Upper lobe of left lung (tissue), 4 donors: Measurements from ENCODE around the gene TRA2A.

ENCODE experiments used
- POLR2A ChIP-seq, 4 donors: fragments of 450-650 bp; IDR thresholded peaks; one replicate each; pipeline ENCODE4 v1.5.1; 2016 to 2017; ENCODE audit warnings: antibody characterized with exemption in 4 of 4, mild to moderate bottlenecking in 2 of 4
- POLR2AphosphoS5 ChIP-seq, 2 donors: sonication (generic); formaldehyde crosslinking; IDR thresholded peaks; one replicate each; pipeline ENCODE4 v1.5.1; 2017; ENCODE audit warnings: antibody characterized with exemption in 2 of 2
- TF ChIP-seq, protein P1 (sequence below), 6 experiments: fragments of 450-650 bp in 4 of 6; fragments of 200-600 bp in 2 of 6; sonication (generic) in 2 of 6; IDR thresholded peaks; one replicate each; pipeline ENCODE4 v1.5.1; 2016 to 2019; ENCODE audit warnings: antibody characterized with exemption in 6 of 6

DNA sequence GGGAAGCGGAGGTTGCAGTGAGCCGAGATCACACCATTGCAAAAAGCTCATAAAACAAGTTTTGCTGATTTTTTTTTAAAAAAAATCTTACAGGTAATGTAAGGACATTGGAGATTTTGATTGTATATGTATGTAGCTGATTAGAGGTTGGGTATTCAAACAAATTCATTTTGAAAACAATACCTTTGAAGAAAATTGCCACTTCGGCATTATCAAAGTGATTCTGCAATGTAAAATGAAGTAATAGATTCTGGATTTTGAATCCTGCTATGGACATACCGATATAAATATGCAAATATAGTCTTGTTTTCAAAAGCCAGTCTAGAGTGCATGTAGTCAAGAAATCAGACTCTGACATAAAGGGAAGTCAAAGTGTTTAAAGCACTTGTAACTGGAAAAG, 49.1 kb downstream of the TRA2A start:
- TF ChIP-seq POLR2AphosphoS5 (IDR thresholded peaks at IDR 0.05) (no peak), POLR2A (IDR thresholded peaks at IDR 0.05) (no peak)
- TF ChIP-seq, protein P1, sequence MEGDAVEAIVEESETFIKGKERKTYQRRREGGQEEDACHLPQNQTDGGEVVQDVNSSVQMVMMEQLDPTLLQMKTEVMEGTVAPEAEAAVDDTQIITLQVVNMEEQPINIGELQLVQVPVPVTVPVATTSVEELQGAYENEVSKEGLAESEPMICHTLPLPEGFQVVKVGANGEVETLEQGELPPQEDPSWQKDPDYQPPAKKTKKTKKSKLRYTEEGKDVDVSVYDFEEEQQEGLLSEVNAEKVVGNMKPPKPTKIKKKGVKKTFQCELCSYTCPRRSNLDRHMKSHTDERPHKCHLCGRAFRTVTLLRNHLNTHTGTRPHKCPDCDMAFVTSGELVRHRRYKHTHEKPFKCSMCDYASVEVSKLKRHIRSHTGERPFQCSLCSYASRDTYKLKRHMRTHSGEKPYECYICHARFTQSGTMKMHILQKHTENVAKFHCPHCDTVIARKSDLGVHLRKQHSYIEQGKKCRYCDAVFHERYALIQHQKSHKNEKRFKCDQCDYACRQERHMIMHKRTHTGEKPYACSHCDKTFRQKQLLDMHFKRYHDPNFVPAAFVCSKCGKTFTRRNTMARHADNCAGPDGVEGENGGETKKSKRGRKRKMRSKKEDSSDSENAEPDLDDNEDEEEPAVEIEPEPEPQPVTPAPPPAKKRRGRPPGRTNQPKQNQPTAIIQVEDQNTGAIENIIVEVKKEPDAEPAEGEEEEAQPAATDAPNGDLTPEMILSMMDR (IDR thresholded peaks at IDR 0.05), result no peak
